Neural progenitor cell (in vitro differentiated cells): ENCODE measurements around the gene ZNF277. TPM values are rescaled to one million over a fixed set of nuclear protein-coding genes. Genes with fewer than 3 reads are reported as not detected.

Source experiments
- DNase-seq: peaks from one replicate; pipeline ENCODE4 v3.0.0-alpha.2; 2016; ENCODE audit warnings: low spot score
- H2AFZ ChIP-seq: fragments of 200-600 bp; sonication (generic); replicated peaks from 2 replicates; pipeline ENCODE4 v1.6.1; 2016; ENCODE audit warnings: antibody characterized with exemption
- H3F3A ChIP-seq: fragments of 200-600 bp; sonication (generic); 2 replicates; pipeline ENCODE4 v1.6.1; 2016; ENCODE audit warnings: antibody characterized with exemption, low read depth
- H3K27ac ChIP-seq: fragments of 200-600 bp; sonication (generic); 2 replicates; pipeline ENCODE4 v1.5.1; 2016; ENCODE audit warnings: mild to moderate bottlenecking
- H3K27me3 ChIP-seq: fragments of 200-600 bp; sonication (generic); 2 replicates; pipeline ENCODE4 v1.6.1; 2016; ENCODE audit warnings: mild to moderate bottlenecking, moderate library complexity
- H3K36me3 ChIP-seq: fragments of 200-600 bp; sonication (generic); 2 replicates; pipeline ENCODE4 v1.5.1; 2016
- H3K4me1 ChIP-seq: fragments of 200-600 bp; sonication (generic); 2 replicates; pipeline ENCODE4 v1.6.1; 2016; ENCODE audit warnings: mixed run types
- H3K4me2 ChIP-seq: fragments of 200-600 bp; sonication (generic); 2 replicates; pipeline ENCODE4 v1.6.1; 2016
- H3K4me3 ChIP-seq: fragments of 200-600 bp; sonication (generic); 2 replicates; pipeline ENCODE4 v1.5.1; 2016
- H3K79me2 ChIP-seq: fragments of 200-600 bp; sonication (generic); 2 replicates; pipeline ENCODE4 v1.6.1; 2016; ENCODE audit warnings: low read depth
- H3K9ac ChIP-seq: fragments of 200-600 bp; sonication (generic); 2 replicates; pipeline ENCODE4 v1.6.1; 2016
- H3K9me3 ChIP-seq: fragments of 200-600 bp; sonication (generic); 2 replicates; pipeline ENCODE4 v1.5.1; 2016; ENCODE audit warnings: low read depth
- H4K20me1 ChIP-seq: fragments of 200-600 bp; sonication (generic); 2 replicates; pipeline ENCODE4 v1.6.1; 2016; ENCODE audit warnings: low read depth
- H3K27ac Mint-ChIP-seq: 3 replicates; pipeline ENCODE4 v1.8.0; 2021; ENCODE audit warnings: mixed read lengths
- H3K27me3 Mint-ChIP-seq: 2 replicates; pipeline ENCODE4 v1.8.0; 2022; ENCODE audit warnings: low read depth, mild to moderate bottlenecking, inconsistent platforms, moderate library complexity, mixed read lengths; ENCODE audit not compliant: insufficient read depth
- H3K36me3 Mint-ChIP-seq: 3 replicates; pipeline ENCODE4 v1.8.0; 2021; ENCODE audit warnings: mixed read lengths
- H3K4me1 Mint-ChIP-seq: 3 replicates; pipeline ENCODE4 v1.8.0; 2021; ENCODE audit warnings: mixed read lengths
- H3K4me3 Mint-ChIP-seq: 3 replicates; pipeline ENCODE4 v1.8.0; 2021; ENCODE audit warnings: mild to moderate bottlenecking, moderate library complexity, mixed read lengths
- H3K9me3 Mint-ChIP-seq: 3 replicates; pipeline ENCODE4 v1.8.0; 2020; ENCODE audit warnings: mixed read lengths
- CTCF ChIP-seq: fragments of 200-600 bp; sonication (generic); IDR thresholded peaks from 2 replicates; pipeline ENCODE4 v1.5.1; 2017; ENCODE audit warnings: antibody characterized with exemption, mild to moderate bottlenecking
- EZH2 ChIP-seq: fragments of 200-600 bp; sonication (generic); IDR thresholded peaks from 2 replicates; pipeline ENCODE4 v1.6.1; 2017; ENCODE audit warnings: antibody characterized with exemption, mild to moderate bottlenecking, moderate library complexity
- EZH2phosphoT487 ChIP-seq: fragments of 200-600 bp; sonication (generic); IDR thresholded peaks from 2 replicates; pipeline ENCODE4 v1.6.1; 2017; ENCODE audit warnings: antibody characterized with exemption
- total RNA-seq: library from RNA; depleted of rRNA; stranded (reverse); fragments of >200 nt; gene quantifications from 2 replicates; pipeline ENCODE4 v1.2.3, GENCODE V29; 2015; ENCODE audit warnings: low replicate concordance

ZNF277 gene
- total RNA-seq, 1 donor from 2014 or later = 55.5 TPM

GRCh38 chr7:112365551-112365950, 159.1 kb downstream of the ZNF277 start:
- Mint-ChIP-seq H3K4me1 (peaks cover 19% of the 10 kb centered on the region), H3K4me3 (no peak overlapping the region), H3K27me3 (peaks cover 2% of the 10 kb centered on the region), H3K36me3 (no peaks in the 10 kb centered on the region), H3K27ac (no peak overlapping the region), H3K9me3 (no peaks in the 10 kb centered on the region)
- no peak overlapping the region for H3K27ac ChIP-seq
- no peak overlapping the region for H3K4me3 ChIP-seq
- H3F3A ChIP-seq = peaks cover 13% of the 10 kb centered on the region
- H3K4me1 ChIP-seq = peaks cover 15% of the 10 kb centered on the region
- no peak for TF ChIP-seq EZH2
- TF ChIP-seq EZH2phosphoT487 = no peak
- no peak for TF ChIP-seq CTCF
- no peaks in the 10 kb centered on the region for H4K20me1 ChIP-seq
- H3K27me3 ChIP-seq = no peaks in the 10 kb centered on the region
- H3K36me3 ChIP-seq = no peaks in the 10 kb centered on the region
- H3K79me2 ChIP-seq = no peaks in the 10 kb centered on the region
- no peak overlapping the region for H2AFZ ChIP-seq
- H3K9ac ChIP-seq = no peak overlapping the region
- H3K4me2 ChIP-seq = no peak overlapping the region
- DNase-seq = no peak
- no peaks in the 10 kb centered on the region for H3K9me3 ChIP-seq

GRCh38 chr7:112366886-112367285, 160.4 kb downstream of the ZNF277 start:
- Histone ChIP-seq H3F3A (peaks cover 13% of the 10 kb centered on the region), H3K9ac (no peak overlapping the region), H3K27me3 (no peaks in the 10 kb centered on the region), H4K20me1 (no peaks in the 10 kb centered on the region), H3K36me3 (no peaks in the 10 kb centered on the region), H3K4me2 (no peak overlapping the region), H3K4me3 (no peak overlapping the region), H2AFZ (no peak overlapping the region), H3K4me1 (peaks cover 17% of the 10 kb centered on the region), H3K27ac (no peak overlapping the region), H3K79me2 (no peaks in the 10 kb centered on the region), H3K9me3 (no peaks in the 10 kb centered on the region)
- DNase-seq = no peak
- H3K4me3 Mint-ChIP-seq = no peak overlapping the region
- no peak overlapping the region for H3K27ac Mint-ChIP-seq
- TF ChIP-seq EZH2phosphoT487 = no peak
- no peak for TF ChIP-seq CTCF
- no peak for TF ChIP-seq EZH2
- peaks cover 2% of the 10 kb centered on the region for H3K27me3 Mint-ChIP-seq
- no peaks in the 10 kb centered on the region for H3K36me3 Mint-ChIP-seq
- peaks cover 19% of the 10 kb centered on the region for H3K4me1 Mint-ChIP-seq
- no peaks in the 10 kb centered on the region for H3K9me3 Mint-ChIP-seq

- Histone ChIP-seq H3K27ac (no peak overlapping the region), H4K20me1 (no peaks in the 10 kb centered on the region), H3K4me1 (peaks cover 3% of the 10 kb centered on the region), H3K36me3 (no peaks in the 10 kb centered on the region), H3K4me2 (no peak overlapping the region), H3K4me3 (no peak overlapping the region), H3K79me2 (no peaks in the 10 kb centered on the region), H3K27me3 (no peaks in the 10 kb centered on the region), H3K9me3 (no peaks in the 10 kb centered on the region), H3F3A (no peaks in the 10 kb centered on the region), H2AFZ (no peak overlapping the region), H3K9ac (no peak overlapping the region)
- Mint-ChIP-seq H3K4me3 (no peak overlapping the region), H3K4me1 (no peaks in the 10 kb centered on the region), H3K27me3 (no peaks in the 10 kb centered on the region), H3K9me3 (no peaks in the 10 kb centered on the region), H3K36me3 (no peaks in the 10 kb centered on the region), H3K27ac (no peak overlapping the region)
- DNase-seq = no peak
- TF ChIP-seq EZH2 = no peak
- TF ChIP-seq EZH2phosphoT487 = no peak
- no peak for TF ChIP-seq CTCF
These were observed 163.9 kb downstream of the ZNF277 start for GRCh38 chr7:112370436-112370835.

GRCh38 chr7:112371701-112372100, 165.2 kb downstream of the ZNF277 start:
- Mint-ChIP-seq H3K27ac (no peak overlapping the region), H3K9me3 (no peaks in the 10 kb centered on the region), H3K4me3 (no peak overlapping the region), H3K36me3 (no peaks in the 10 kb centered on the region), H3K27me3 (no peaks in the 10 kb centered on the region), H3K4me1 (no peaks in the 10 kb centered on the region)
- Histone ChIP-seq H2AFZ (no peak overlapping the region), H3K4me1 (peaks cover 3% of the 10 kb centered on the region), H3K4me2 (no peak overlapping the region), H3K27ac (no peak overlapping the region), H3K9ac (no peak overlapping the region), H3F3A (no peaks in the 10 kb centered on the region), H3K9me3 (no peaks in the 10 kb centered on the region), H4K20me1 (no peaks in the 10 kb centered on the region), H3K27me3 (no peaks in the 10 kb centered on the region), H3K4me3 (no peak overlapping the region), H3K36me3 (no peaks in the 10 kb centered on the region), H3K79me2 (no peaks in the 10 kb centered on the region)
- no peak for TF ChIP-seq EZH2
- TF ChIP-seq EZH2phosphoT487 = no peak
- TF ChIP-seq CTCF = no peak
- no peak for DNase-seq
